Measurements from ENCODE around the gene MSI2. TPM values are rescaled to one million over a fixed set of nuclear protein-coding genes. Genes with fewer than 3 reads are reported as not detected.

Gene MSI2
- total and polyA plus RNA-seq, 2 donors (not counting 1 experiment from before 2014, with no cell fraction given): 16.1 to 196 TPM

GRCh38 chr17:57284984-57285646 lies 28.8 kb downstream of the MSI2 start:
- ATAC-seq (ENCODE audit: low read depth) (peak; percentile 83), DNase-seq (peak; percentile 76)
- Histone ChIP-seq H3K9me3 (ENCODE audit: control extremely low read depth in 1 of 3, control insufficient read depth in 2 of 3, insufficient read depth in 1 of 3, low read length in 2 of 3) (no peaks in the 10 kb centered on the region), H3K4me2 (replicated peaks; ENCODE audit: low read depth, low read length, poor library complexity, severe bottlenecking) (peak overlapping the region; percentile 68), H3K9ac (ENCODE audit: low read length) (no peak overlapping the region), H3K27ac (ENCODE audit: low read length in 2 of 2) (peak overlapping the region in 1 of 2 donors; percentile 44), H4K20me1 (ENCODE audit: control insufficient read depth, insufficient read depth, low read length, poor library complexity, severe bottlenecking) (peaks cover 20% of the 10 kb centered on the region), H3K27me3 (replicated peaks in 1 of 4; ENCODE audit: control extremely low read depth in 1 of 4, control insufficient read depth in 3 of 4, insufficient read depth in 4 of 4, low read length in 3 of 4) (no peaks in the 10 kb centered on the region), H3K4me1 (ENCODE audit: control insufficient read depth in 2 of 2, insufficient read depth in 2 of 2, low read length in 2 of 2) (peaks cover 14 to 24% of the 10 kb centered on the region in 2 donors), H2AFZ (ENCODE audit: insufficient read depth, low read depth, low read length, poor library complexity, severe bottlenecking) (peak overlapping the region; percentile 19), H3K79me2 (ENCODE audit: control insufficient read depth, insufficient read depth, low read length) (peaks cover 78% of the 10 kb centered on the region), H3K36me3 (replicated peaks in 1 of 2; ENCODE audit: control extremely low read depth in 1 of 2, control insufficient read depth in 1 of 2, extremely low read depth in 1 of 2, insufficient read depth in 2 of 2, low read length in 1 of 2) (peaks cover 0 to 11% of the 10 kb centered on the region in 2 experiments), H3K4me3 (ENCODE audit: control extremely low read depth in 1 of 5, extremely low read depth in 1 of 5, insufficient read depth in 1 of 5, low read depth in 2 of 5, low read length in 4 of 5) (peak overlapping the region in 3 of 5 experiments; percentile 38 to 43 (median 40))
- H3K27ac Mint-ChIP-seq: peak overlapping the region; percentile 74
- H3K4me3 Mint-ChIP-seq: peak overlapping the region; percentile 83
- H3K27me3 Mint-ChIP-seq: no peaks in the 10 kb centered on the region
- 5% methylated on average over 10 of the region's 13 CpGs for whole genome bisulfite sequencing (ENCODE audit: insufficient coverage)
- ChIA-PET CTCF (interaction anchor here (1.0 to 1.6 kb wide), 2 partner anchors 42 to 549 kb away, joined by 3 to 11 read pairs; no protein-coding TSS in a partner anchor), POLR2A (interaction anchor here (0.6 kb wide), 2 partner anchors 29 to 321 kb away, joined by 3 read pairs; partner anchors contain the start of gene MSI2)
- H3K4me1 Mint-ChIP-seq: peaks cover 51% of the 10 kb centered on the region
- TF ChIP-seq EZH2 (IDR thresholded peaks at IDR 0.05; ENCODE audit: borderline replicate concordance, insufficient read depth, low read depth, low read length, poor library complexity, severe bottlenecking): no peak
- TF ChIP-seq CTCF (IDR thresholded peaks at IDR 0.05): no peak
- no peaks in the 10 kb centered on the region for H3K9me3 Mint-ChIP-seq (ENCODE audit: insufficient read depth)
- intact Hi-C loops (cut with micrococcal nuclease): loop anchor here (1.0 to 2.0 kb wide), 3 partner anchors 24 to 42 kb away; no protein-coding TSS in a partner anchor

- peak overlapping the region; percentile 10 for H3K27ac Mint-ChIP-seq
- Histone ChIP-seq H3K4me3 (ENCODE audit: control extremely low read depth in 1 of 5, extremely low read depth in 1 of 5, insufficient read depth in 1 of 5, low read depth in 2 of 5, low read length in 4 of 5) (peak overlapping the region in 3 of 5 experiments; percentile 38 to 43 (median 40)), H3K36me3 (replicated peaks in 1 of 2; ENCODE audit: control extremely low read depth in 1 of 2, control insufficient read depth in 1 of 2, extremely low read depth in 1 of 2, insufficient read depth in 2 of 2, low read length in 1 of 2) (peaks cover 0 to 11% of the 10 kb centered on the region in 2 experiments), H2AFZ (ENCODE audit: insufficient read depth, low read depth, low read length, poor library complexity, severe bottlenecking) (no peak overlapping the region), H3K4me1 (ENCODE audit: control insufficient read depth in 2 of 2, insufficient read depth in 2 of 2, low read length in 2 of 2) (peaks cover 14 to 24% of the 10 kb centered on the region in 2 donors), H4K20me1 (ENCODE audit: control insufficient read depth, insufficient read depth, low read length, poor library complexity, severe bottlenecking) (peaks cover 20% of the 10 kb centered on the region), H3K27me3 (replicated peaks in 1 of 4; ENCODE audit: control extremely low read depth in 1 of 4, control insufficient read depth in 3 of 4, insufficient read depth in 4 of 4, low read length in 3 of 4) (no peaks in the 10 kb centered on the region), H3K9me3 (ENCODE audit: control extremely low read depth in 1 of 3, control insufficient read depth in 2 of 3, insufficient read depth in 1 of 3, low read length in 2 of 3) (no peaks in the 10 kb centered on the region), H3K79me2 (ENCODE audit: control insufficient read depth, insufficient read depth, low read length) (peaks cover 78% of the 10 kb centered on the region), H3K4me2 (replicated peaks; ENCODE audit: low read depth, low read length, poor library complexity, severe bottlenecking) (peak overlapping the region; percentile 68), H3K9ac (ENCODE audit: low read length) (no peak overlapping the region), H3K27ac (ENCODE audit: low read length in 2 of 2) (peak overlapping the region in 1 of 2 donors; percentile 44)
- H3K4me3 Mint-ChIP-seq: peak overlapping the region; percentile 83
- WGBS (ENCODE audit: insufficient coverage): no CpG with 5 or more reads among the region's 5 CpGs
- no peaks in the 10 kb centered on the region for H3K27me3 Mint-ChIP-seq
- intact Hi-C loops (cut with micrococcal nuclease): loop anchor here (1.0 to 2.0 kb wide), 3 partner anchors 25 to 42 kb away; no protein-coding TSS in a partner anchor
- ChIA-PET CTCF (interaction anchor here (0.6 to 1.6 kb wide), 5 partner anchors 10 to 352 kb away, joined by 3 to 11 read pairs (median 3); no protein-coding TSS in a partner anchor), POLR2A (no interaction called here)
- TF ChIP-seq CTCF (IDR thresholded peaks at IDR 0.05) (no peak), EZH2 (IDR thresholded peaks at IDR 0.05; ENCODE audit: borderline replicate concordance, insufficient read depth, low read depth, low read length, poor library complexity, severe bottlenecking) (no peak)
- no peaks in the 10 kb centered on the region for H3K9me3 Mint-ChIP-seq (ENCODE audit: insufficient read depth)
- H3K4me1 Mint-ChIP-seq: peaks cover 51% of the 10 kb centered on the region
- ATAC-seq (ENCODE audit: low read depth): peak; percentile 8
- DNase-seq: no peak
Measured at GRCh38 chr17:57285701-57286100, 29.4 kb downstream of the MSI2 start.

All from B cell (primary cell).